AG04450 (cell line): ENCODE measurements around the gene MRPL42. TPM values are rescaled to one million over a fixed set of nuclear protein-coding genes. Genes with fewer than 3 reads are reported as not detected.

Experiments used
- CTCF ChIA-PET: fragments of 300-600, 350-600 bp; formaldehyde crosslinking; extraction: SDS; loops from one replicate; lab custom pipeline; 2022; ENCODE audit warnings: antibody characterized with exemption, inconsistent platforms; lab: Charles Lee
- POLR2A ChIA-PET: fragments of 350-600 bp; formaldehyde crosslinking; extraction: SDS; loops from one replicate; lab custom pipeline; 2021; ENCODE audit warnings: antibody characterized with exemption, inconsistent platforms; lab: Yijun Ruan, JAX
- DNase-seq: peaks from one replicate; pipeline ENCODE4 v3.0.0-alpha.2; 2011; ENCODE audit warnings: low read depth, low spot score
- H3K27ac ChIP-seq: one replicate; pipeline ENCODE4 v1.5.1; 2012; ENCODE audit warnings: low read depth, low read length, control low read depth
- H3K27me3 ChIP-seq: one replicate; pipeline ENCODE4 v1.6.0; 2012; ENCODE audit warnings: low read length; ENCODE audit not compliant: control insufficient read depth, insufficient read depth
- H3K4me3 ChIP-seq: 2 replicates; pipeline ENCODE4 v1.5.1; 2011; ENCODE audit warnings: mild to moderate bottlenecking, low read depth, low read length, control low read depth
- H3K9me3 ChIP-seq: 2 replicates; pipeline ENCODE4 v1.5.1; 2012; ENCODE audit warnings: low read length; ENCODE audit not compliant: control insufficient read depth, insufficient read depth
- CTCF ChIP-seq: IDR thresholded peaks from 2 replicates; pipeline ENCODE4 v1.5.1; 2011; ENCODE audit warnings: low read depth, low read length, control low read depth, inconsistent platforms
- polyA plus RNA-seq: library from polyadenylated mRNA; depleted of rRNA; stranded (reverse); fragments of >200 nt; gene quantifications from 2 replicates; pipeline ENCODE4 v1.2.3, GENCODE V29; 2011

MRPL42 gene
- polyA plus RNA-seq, 1 experiment: 100 TPM

GRCh38 chr12:93507165-93507564 lies 39.9 kb downstream of the MRPL42 start:
- ChIA-PET POLR2A (no interaction called here), CTCF (interaction anchor here (0.6 to 8.0 kb wide), 2 partner anchors 63 to 595 kb away, joined by 3 to 339 read pairs; no protein-coding TSS in a partner anchor)
- TF ChIP-seq CTCF: no peak
- DNase-seq: no peak
- Histone ChIP-seq H3K4me3 (no peak overlapping the region), H3K27ac (no peak overlapping the region), H3K27me3 (no peaks in the 10 kb centered on the region), H3K9me3 (no peaks in the 10 kb centered on the region)

GRCh38 chr12:93509506-93509905 lies 42.2 kb downstream of the MRPL42 start:
- ChIA-PET POLR2A (no interaction called here), CTCF (interaction anchor here (1.0 to 8.0 kb wide), 2 partner anchors 60 to 592 kb away, joined by 6 to 339 read pairs; no protein-coding TSS in a partner anchor)
- Histone ChIP-seq H3K4me3 (no peak overlapping the region), H3K9me3 (no peaks in the 10 kb centered on the region), H3K27ac (no peak overlapping the region), H3K27me3 (no peaks in the 10 kb centered on the region)
- no peak for DNase-seq
- no peak for TF ChIP-seq CTCF

GRCh38 chr12:93514853-93515252 lies 47.5 kb downstream of the MRPL42 start:
- ChIA-PET CTCF (interaction anchor here (0.7 to 8.8 kb wide), 4 partner anchors 11 to 587 kb away, joined by 3 to 81 read pairs (median 30); no protein-coding TSS in a partner anchor), POLR2A (interaction anchor here (0.8 kb wide), 1 partner anchor 12 kb away, joined by 3 read pairs; no protein-coding TSS in a partner anchor)
- Histone ChIP-seq H3K9me3 (no peaks in the 10 kb centered on the region), H3K27ac (no peak overlapping the region), H3K27me3 (no peaks in the 10 kb centered on the region), H3K4me3 (no peak overlapping the region)
- TF ChIP-seq CTCF: no peak
- DNase-seq: peak; percentile 41

GRCh38 chr12:93518725-93519124 lies 51.4 kb downstream of the MRPL42 start:
- Histone ChIP-seq H3K9me3 (no peaks in the 10 kb centered on the region), H3K4me3 (no peak overlapping the region), H3K27ac (no peak overlapping the region), H3K27me3 (no peaks in the 10 kb centered on the region)
- no peak for TF ChIP-seq CTCF
- DNase-seq: peak; percentile 38
- POLR2A ChIA-PET: interaction anchor here (0.6 kb wide), 1 partner anchor 50 kb away, joined by 3 read pairs; no protein-coding TSS in a partner anchor
- CTCF ChIA-PET: interaction anchor here (0.5 to 8.8 kb wide), 3 partner anchors 15 to 583 kb away, joined by 3 to 81 read pairs (median 57); no protein-coding TSS in a partner anchor

GRCh38 chr12:93519859-93520258 lies 52.5 kb downstream of the MRPL42 start:
- Histone ChIP-seq H3K27ac (no peak overlapping the region), H3K9me3 (no peaks in the 10 kb centered on the region), H3K27me3 (no peaks in the 10 kb centered on the region), H3K4me3 (no peak overlapping the region)
- ChIA-PET POLR2A (no interaction called here), CTCF (interaction anchor here (8.8 kb wide), 1 partner anchor 16 kb away, joined by 81 read pairs; no protein-coding TSS in a partner anchor)
- TF ChIP-seq CTCF: no peak
- no peak for DNase-seq
